Measurements from ENCODE around the gene SHISAL1.

SHISAL1 gene

GRCh38 chr22:44351685-44352377 is 39.1 kb upstream of the SHISAL1 start:
- TF ChIP-seq CTCF (IDR thresholded peaks at IDR 0.05; ENCODE audit: control insufficient read depth, extremely low read depth, insufficient read depth): no peak
- H3K4me3 ChIP-seq (ENCODE audit: low read depth, low read length): no peak overlapping the region
- DNase-seq (ENCODE audit: low read depth): no peak

- no peak overlapping the region for H3K4me3 ChIP-seq (ENCODE audit: low read depth, low read length)
- TF ChIP-seq CTCF (IDR thresholded peaks at IDR 0.05; ENCODE audit: control insufficient read depth, extremely low read depth, insufficient read depth): no peak
- no peak for DNase-seq (ENCODE audit: low read depth)
These were observed 38.3 kb upstream of the SHISAL1 start for GRCh38 chr22:44351037-44351436.

- H3K4me3 ChIP-seq (ENCODE audit: low read depth, low read length): no peak overlapping the region
- TF ChIP-seq CTCF (IDR thresholded peaks at IDR 0.05; ENCODE audit: control insufficient read depth, extremely low read depth, insufficient read depth): no peak
- DNase-seq (ENCODE audit: low read depth): no peak
These were observed 36.8 kb upstream of the SHISAL1 start for GRCh38 chr22:44349594-44349993.

- no peak for DNase-seq (ENCODE audit: low read depth)
- TF ChIP-seq CTCF (IDR thresholded peaks at IDR 0.05; ENCODE audit: control insufficient read depth, extremely low read depth, insufficient read depth): no peak
- H3K4me3 ChIP-seq (ENCODE audit: low read depth, low read length): no peak overlapping the region
These were observed 36.3 kb upstream of the SHISAL1 start for GRCh38 chr22:44348971-44349560.

GRCh38 chr22:44347549-44347948 is 34.8 kb upstream of the SHISAL1 start:
- TF ChIP-seq CTCF (IDR thresholded peaks at IDR 0.05; ENCODE audit: control insufficient read depth, extremely low read depth, insufficient read depth): no peak
- H3K4me3 ChIP-seq (ENCODE audit: low read depth, low read length): no peak overlapping the region
- no peak for DNase-seq (ENCODE audit: low read depth)

- H3K4me3 ChIP-seq (ENCODE audit: low read depth, low read length): no peak overlapping the region
- no peak for TF ChIP-seq CTCF (IDR thresholded peaks at IDR 0.05; ENCODE audit: control insufficient read depth, extremely low read depth, insufficient read depth)
- no peak for DNase-seq (ENCODE audit: low read depth)
These were observed 34.3 kb upstream of the SHISAL1 start for GRCh38 chr22:44347080-44347479.

- H3K4me3 ChIP-seq (ENCODE audit: low read depth, low read length): no peak overlapping the region
- DNase-seq (ENCODE audit: low read depth): no peak
- TF ChIP-seq CTCF (IDR thresholded peaks at IDR 0.05; ENCODE audit: control insufficient read depth, extremely low read depth, insufficient read depth): no peak
These were observed 33.1 kb upstream of the SHISAL1 start for GRCh38 chr22:44345872-44346271.
